Natural killer cell (primary cell): ENCODE measurements around the gene OVCA2. TPM values are rescaled to one million over a fixed set of nuclear protein-coding genes. Genes with fewer than 3 reads are reported as not detected.

ENCODE experiments used
- ATAC-seq, 3 donors: fragments of 150-1000 bp in 2 of 3; fragments of 200-7000 bp in 1 of 3; cut with Tn5 transposase; 1 replicate in 1 of 3; 2 replicates in 2 of 3; pipeline ENCODE4 v1.10.0; 2021; ENCODE audit warnings: mild to moderate bottlenecking in 2 of 3, moderate library complexity in 2 of 3
- DNase-seq, 2 donors: peaks; one replicate each; pipeline versions ENCODE4 v3.0.0 to v3.0.0-alpha.2; 2013 to 2021; ENCODE audit warnings: mixed read lengths in 1 of 2
- H3K27ac ChIP-seq: one replicate; pipeline ENCODE4 v1.5.1; 2013; ENCODE audit warnings: mild to moderate bottlenecking, low read length
- H3K27me3 ChIP-seq: one replicate; pipeline ENCODE4 v1.6.1; 2013; ENCODE audit warnings: low read length; ENCODE audit not compliant: control insufficient read depth, insufficient read depth
- H3K36me3 ChIP-seq: one replicate; pipeline ENCODE4 v1.6.1; 2013; ENCODE audit warnings: low read length; ENCODE audit not compliant: control insufficient read depth, insufficient read depth
- H3K4me1 ChIP-seq: one replicate; pipeline ENCODE4 v1.6.1; 2013; ENCODE audit warnings: low read length; ENCODE audit not compliant: control insufficient read depth, insufficient read depth
- H3K4me3 ChIP-seq: one replicate; pipeline ENCODE4 v1.5.1; 2013; ENCODE audit warnings: low read length
- H3K9me3 ChIP-seq: one replicate; pipeline ENCODE4 v1.6.1; 2013; ENCODE audit warnings: low read length; ENCODE audit not compliant: control insufficient read depth, insufficient read depth
- H3K27ac Mint-ChIP-seq, 2 donors: one replicate each; pipeline ENCODE4 v1.8.0; 2022; ENCODE audit warnings: mild to moderate bottlenecking in 2 of 2, mixed read lengths in 2 of 2, moderate library complexity in 1 of 2
- H3K27me3 Mint-ChIP-seq, 2 donors: one replicate each; pipeline ENCODE4 v1.8.0; 2022; ENCODE audit warnings: low read depth in 2 of 2, mixed read lengths in 2 of 2
- H3K36me3 Mint-ChIP-seq: one replicate; pipeline ENCODE4 v1.8.0; 2022; ENCODE audit warnings: mixed read lengths
- H3K4me1 Mint-ChIP-seq, 2 donors: one replicate each; pipeline ENCODE4 v1.8.0; 2022; ENCODE audit warnings: mixed read lengths in 2 of 2
- H3K4me3 Mint-ChIP-seq: one replicate; pipeline ENCODE4 v1.8.0; 2022; ENCODE audit warnings: mild to moderate bottlenecking, moderate library complexity, mixed read lengths
- H3K9me3 Mint-ChIP-seq, 2 donors: one replicate each; pipeline ENCODE4 v1.8.0; 2022; ENCODE audit warnings: mixed read lengths in 2 of 2
- CTCF ChIP-seq: fragments of 200-600 bp; IDR thresholded peaks from one replicate; pipeline ENCODE4 v1.8.0; 2022; ENCODE audit warnings: antibody characterized with exemption
- WGBS: methylation state at CpG from one replicate; pipeline ENCODE4 v1.1.7; 2013; ENCODE audit warnings: missing lambda C conversion rate; ENCODE audit not compliant: insufficient coverage; 5-methylcytosine and 5-hydroxymethylcytosine counted together
- intact Hi-C: fragments of 100-400 bp; cut with micrococcal nuclease; formaldehyde crosslinking; loops from one replicate; pipeline ENCODE4 v1.14.2; 2022
- total RNA-seq, 4 donors: library from RNA; stranded (reverse); fragments of 120-200 nt in 1 of 4; gene quantifications; one replicate each; pipeline versions ENCODE4 v1.2.3 to v1.2.4, GENCODE V29; 2013 to 2022

Gene OVCA2
- total RNA-seq, 3 donors from 2014 or later (not counting 1 experiment from before 2014, with no cell fraction given): 27.9 to 33.8 (median 28.5) TPM

- Mint-ChIP-seq H3K4me1 (peaks cover 8 to 16% of the 10 kb centered on the region in 2 donors), H3K27ac (no peak overlapping the region), H3K27me3 (peaks cover 42 to 47% of the 10 kb centered on the region in 2 donors), H3K4me3 (peak overlapping the region; percentile 68), H3K9me3 (no peaks in the 10 kb centered on the region), H3K36me3 (no peaks in the 10 kb centered on the region)
- Histone ChIP-seq H3K27me3 (peaks cover 20% of the 10 kb centered on the region), H3K4me1 (peaks cover 26% of the 10 kb centered on the region), H3K9me3 (no peaks in the 10 kb centered on the region), H3K27ac (no peak overlapping the region), H3K36me3 (no peaks in the 10 kb centered on the region), H3K4me3 (no peak overlapping the region)
- intact Hi-C loops: loop anchor here (10.0 kb wide), 1 partner anchor 118 kb away; no protein-coding TSS in a partner anchor
- ATAC-seq (no peak), DNase-seq (no peak)
- WGBS: 51% methylated on average over 14 of the region's 16 CpGs
- no peak for TF ChIP-seq CTCF
Observed at GRCh38 chr17:2023256-2023655, 18.6 kb upstream of the OVCA2 start.

DNA sequence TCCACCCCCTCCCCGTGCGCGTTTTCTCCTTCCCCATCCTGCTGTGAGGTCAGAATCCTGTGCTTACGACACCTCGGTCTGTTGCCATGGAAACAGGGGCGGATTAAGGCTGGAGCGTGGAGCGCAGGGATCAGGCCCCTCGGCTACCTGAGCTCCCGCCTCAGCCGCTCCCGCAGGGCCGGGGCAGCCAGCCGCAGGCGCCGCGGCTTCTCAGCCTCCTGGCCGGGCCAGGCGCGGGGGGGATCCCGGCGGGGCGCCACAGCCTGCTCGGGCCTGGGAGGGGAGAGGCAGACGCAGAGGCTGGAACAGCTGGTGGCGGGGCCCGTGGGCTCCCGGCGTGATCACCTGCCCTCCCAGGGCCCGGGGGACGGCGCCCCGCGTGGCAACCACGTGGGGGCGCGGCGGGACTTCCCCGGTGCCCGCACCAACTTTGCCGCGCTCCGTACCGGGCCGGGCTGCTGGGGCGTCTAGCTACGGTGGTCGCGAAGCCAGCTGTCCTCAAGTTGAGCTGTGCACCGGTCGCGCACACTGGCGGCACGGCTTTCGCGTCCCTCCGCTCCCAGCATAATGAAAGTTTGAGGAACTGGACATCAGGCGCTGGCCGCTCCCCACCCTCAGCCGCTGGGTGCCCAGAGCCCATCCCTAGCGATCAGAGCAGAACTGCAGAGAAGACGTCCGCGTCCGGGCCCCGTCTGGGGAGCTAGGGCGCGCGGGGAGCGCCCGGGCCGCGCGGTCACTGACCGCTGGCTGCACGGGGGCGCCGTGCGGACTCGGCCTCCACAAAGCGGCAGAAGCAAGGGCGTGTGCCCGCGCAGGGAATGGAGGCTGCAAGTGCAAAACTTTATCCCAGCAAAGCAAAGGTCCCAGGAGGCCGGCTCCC is 17.9 kb upstream of the OVCA2 start:
- H3K4me3 Mint-ChIP-seq: peak overlapping the region; percentile 86
- no peak for TF ChIP-seq CTCF
- H3K9me3 Mint-ChIP-seq: no peaks in the 10 kb centered on the region
- intact Hi-C loops: loop anchor here (10.0 kb wide), 1 partner anchor 119 kb away; no protein-coding TSS in a partner anchor
- peak overlapping the region; percentile 12 for H3K4me3 ChIP-seq
- DNase-seq (peak in 1 of 2 donors; percentile 70), ATAC-seq (peak; percentile 25 to 59 (median 35))
- H3K9me3 ChIP-seq: no peaks in the 10 kb centered on the region
- peaks cover 41 to 53% of the 10 kb centered on the region in 2 donors for H3K27me3 Mint-ChIP-seq
- H3K4me1 ChIP-seq: peaks cover 26% of the 10 kb centered on the region
- peaks cover 20% of the 10 kb centered on the region for H3K27me3 ChIP-seq
- H3K27ac ChIP-seq: no peak overlapping the region
- H3K36me3 Mint-ChIP-seq: no peaks in the 10 kb centered on the region
- H3K27ac Mint-ChIP-seq: no peak overlapping the region
- WGBS: 1% methylated on average over 83 of the region's 85 CpGs
- H3K36me3 ChIP-seq: no peaks in the 10 kb centered on the region
- H3K4me1 Mint-ChIP-seq: peaks cover 8 to 16% of the 10 kb centered on the region in 2 donors

DNA sequence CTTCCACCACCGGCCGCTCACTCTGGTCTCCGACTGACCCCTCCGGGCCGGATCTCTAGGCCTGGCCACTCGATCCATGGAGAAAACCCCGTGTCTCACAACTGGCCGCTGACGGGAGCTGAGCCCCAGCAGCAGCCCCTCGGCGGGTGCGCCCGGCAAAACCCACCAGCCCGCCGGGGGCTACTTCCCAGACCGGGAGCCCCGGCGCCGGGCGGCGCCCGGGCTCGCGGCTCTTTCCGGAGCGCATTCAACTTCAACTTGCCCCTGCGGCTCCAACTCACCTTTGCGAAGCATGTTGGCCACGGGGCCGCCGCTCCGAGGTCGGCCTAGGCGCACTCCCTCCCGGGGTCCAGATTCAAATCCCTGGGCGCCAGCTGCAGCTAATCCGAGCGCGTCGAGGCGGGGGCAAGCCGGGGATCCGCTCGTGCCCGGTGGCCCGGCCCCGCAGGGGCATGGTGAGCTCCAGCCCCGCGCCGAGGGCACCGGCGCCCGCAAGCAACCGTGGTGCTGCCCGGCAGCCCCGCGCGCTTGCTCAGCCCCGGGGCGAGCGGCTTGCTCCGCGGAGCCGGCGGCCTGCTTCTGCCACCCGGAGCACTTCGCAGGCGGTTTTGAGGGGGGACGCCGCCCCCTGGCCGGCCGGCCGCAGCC is 17.1 kb upstream of the OVCA2 start:
- intact Hi-C loops: loop anchor here (10.0 kb wide), 1 partner anchor 120 kb away; no protein-coding TSS in a partner anchor
- Histone ChIP-seq H3K4me3 (peak overlapping the region; percentile 12), H3K27ac (no peak overlapping the region), H3K36me3 (no peaks in the 10 kb centered on the region), H3K9me3 (no peaks in the 10 kb centered on the region), H3K27me3 (peaks cover 20% of the 10 kb centered on the region), H3K4me1 (peaks cover 30% of the 10 kb centered on the region)
- peak overlapping the region; percentile 53 for H3K4me3 Mint-ChIP-seq
- no peaks in the 10 kb centered on the region for H3K36me3 Mint-ChIP-seq
- no peak for TF ChIP-seq CTCF
- no peak overlapping the region for H3K27ac Mint-ChIP-seq
- ATAC-seq: no peak
- peaks cover 8 to 19% of the 10 kb centered on the region in 2 donors for H3K4me1 Mint-ChIP-seq
- peaks cover 36 to 46% of the 10 kb centered on the region in 2 donors for H3K27me3 Mint-ChIP-seq
- DNase-seq: no peak
- H3K9me3 Mint-ChIP-seq: no peaks in the 10 kb centered on the region
- 1% methylated on average over 73 of the region's 73 CpGs for WGBS
